CD4-positive, alpha-beta T cell (primary cell): Measurements from ENCODE around the gene ENOX2. TPM values are rescaled to one million over a fixed set of nuclear protein-coding genes. Genes with fewer than 3 reads are reported as not detected.

Experiments used
- ATAC-seq: fragments of 200-7000 bp; cut with Tn5 transposase; one replicate; pipeline ENCODE4 v1.10.0; 2022; ENCODE audit warnings: mild to moderate bottlenecking; ENCODE audit not compliant: poor library complexity
- CTCF ChIA-PET: fragments of 350-600 bp; sonication (Branson Sonifier 250); formaldehyde crosslinking; loops from one replicate; lab custom pipeline; 2021; ENCODE audit warnings: antibody characterized with exemption, inconsistent platforms; lab: Charles Lee
- POLR2A ChIA-PET: fragments of 350-600 bp; sonication (Branson Sonifier 250); formaldehyde crosslinking; loops from one replicate; lab custom pipeline; 2021; ENCODE audit warnings: antibody characterized with exemption, inconsistent platforms; lab: Charles Lee
- DNase-seq, 14 experiments: peaks; one replicate each; pipeline ENCODE4 v3.0.0-alpha.2; 2013 to 2020; ENCODE audit warnings: mixed read lengths in 2 of 14
- H3K27ac ChIP-seq, 2 donors: one replicate each; pipeline versions ENCODE4 v1.5.1 to v1.7.0; 2013; ENCODE audit warnings: low read length in 2 of 2, low read depth in 1 of 2, mild to moderate bottlenecking in 1 of 2
- H3K27me3 ChIP-seq, 2 experiments: 1 replicate in 1 of 2; 2 replicates in 1 of 2; pipeline versions ENCODE4 v1.6.1 to v1.7.0; 2013; ENCODE audit warnings: low read length in 2 of 2, control low read depth in 1 of 2, mild to moderate bottlenecking in 1 of 2, moderate library complexity in 1 of 2; ENCODE audit not compliant: insufficient read depth in 2 of 2, control insufficient read depth in 1 of 2
- H3K36me3 ChIP-seq: one replicate; pipeline ENCODE4 v1.6.1; 2013; ENCODE audit warnings: low read length, control low read depth; ENCODE audit not compliant: insufficient read depth
- H3K4me1 ChIP-seq: one replicate; pipeline ENCODE4 v1.6.1; 2013; ENCODE audit warnings: low read length, control low read depth; ENCODE audit not compliant: insufficient read depth
- H3K4me3 ChIP-seq: one replicate; pipeline ENCODE4 v1.5.1; 2013; ENCODE audit warnings: mild to moderate bottlenecking, low read length, moderate library complexity
- H3K9me3 ChIP-seq, 2 experiments: 1 replicate in 1 of 2; 2 replicates in 1 of 2; pipeline versions ENCODE4 v1.6.1 to v1.7.0; 2013; ENCODE audit warnings: low read length in 2 of 2, mild to moderate bottlenecking in 2 of 2, control low read depth in 1 of 2, moderate library complexity in 1 of 2; ENCODE audit not compliant: control insufficient read depth in 1 of 2, insufficient read depth in 1 of 2
- H3K27ac Mint-ChIP-seq: one replicate; pipeline ENCODE4 v1.8.0; 2020; ENCODE audit warnings: mixed read lengths
- H3K27me3 Mint-ChIP-seq: one replicate; pipeline ENCODE4 v1.8.0; 2021; ENCODE audit warnings: mixed read lengths
- H3K36me3 Mint-ChIP-seq: one replicate; pipeline ENCODE4 v1.8.0; 2021; ENCODE audit warnings: low read depth, mixed read lengths
- H3K4me1 Mint-ChIP-seq: one replicate; pipeline ENCODE4 v1.8.0; 2021; ENCODE audit warnings: low read depth, mixed read lengths
- H3K4me3 Mint-ChIP-seq: one replicate; pipeline ENCODE4 v1.8.0; 2020; ENCODE audit warnings: mild to moderate bottlenecking, mixed read lengths
- H3K9me3 Mint-ChIP-seq: one replicate; pipeline ENCODE4 v1.8.0; 2020; ENCODE audit warnings: mixed read lengths
- intact Hi-C, 2 experiments: fragments of 100-400 bp; cut with DNase I in 1 of 2; cut with micrococcal nuclease in 1 of 2; formaldehyde crosslinking; loops; one replicate each; pipeline versions ENCODE4 v1.15.1 to v1.9.0; 2023 to 2025; cut with DNase I, micrococcal nuclease
- total RNA-seq, 174 experiments: library from RNA in 2 of 174; stranded (reverse) in 2 of 174; gene quantifications; one replicate each; pipeline ENCODE4 v1.2.3 and lab custom pipeline; 2021 to 2026
- TF ChIP-seq, protein P1 (sequence below): fragments of 200-600 bp; IDR thresholded peaks from one replicate; pipeline ENCODE4 v1.8.0; 2022; ENCODE audit warnings: antibody characterized with exemption, mild to moderate bottlenecking

The ENOX2 gene
- total RNA-seq, 2 experiments from 2014 or later: 4.0 to 6.5 TPM

DNA sequence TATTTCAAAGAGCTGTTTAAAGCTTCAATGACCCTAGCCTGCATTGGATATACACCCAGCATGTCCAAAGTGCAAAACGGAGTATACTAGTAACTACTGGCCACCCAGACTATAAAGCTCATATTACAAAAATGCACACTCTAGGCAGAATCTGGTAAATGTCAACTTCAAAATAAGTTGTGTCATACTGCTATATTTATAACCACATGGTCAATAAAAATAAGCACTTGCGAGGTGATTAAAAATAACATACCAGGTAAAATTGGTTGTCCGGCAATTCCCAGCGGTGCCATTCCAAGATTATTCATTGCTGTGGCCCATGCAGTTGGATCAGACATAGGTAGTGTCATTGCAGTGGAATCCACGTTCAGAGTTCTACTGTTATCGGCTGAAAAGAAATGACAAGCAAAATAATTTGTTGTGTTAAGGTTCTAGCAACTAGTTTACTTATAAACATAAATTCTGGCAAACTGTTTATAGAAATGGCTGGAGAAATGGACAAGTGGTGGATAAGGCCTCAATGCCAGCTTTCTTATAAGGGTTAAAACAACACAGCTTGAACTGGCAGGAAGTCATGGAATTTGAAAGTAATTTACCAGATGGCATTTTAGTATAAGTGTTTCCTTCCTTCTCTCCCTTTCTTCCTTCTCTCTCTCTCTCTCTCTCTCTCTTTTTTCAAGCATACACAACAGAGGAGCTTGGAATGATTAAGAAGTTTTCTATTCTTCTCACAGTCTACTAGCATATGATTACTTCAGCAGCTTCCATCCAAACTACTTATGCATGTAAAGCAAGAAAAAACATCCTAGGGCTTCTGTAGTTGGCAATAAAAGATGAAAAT, 199.9 kb downstream of the ENOX2 start:
- Histone ChIP-seq H3K4me3 (no peak overlapping the region), H3K27ac (no peak overlapping the region), H3K27me3 (no peaks in the 10 kb centered on the region), H3K9me3 (no peaks in the 10 kb centered on the region), H3K4me1 (no peaks in the 10 kb centered on the region), H3K36me3 (peaks cover 5% of the 10 kb centered on the region)
- intact Hi-C loops: no loop called here
- Mint-ChIP-seq H3K27ac (no peak overlapping the region), H3K9me3 (no peaks in the 10 kb centered on the region), H3K36me3 (peaks cover 23% of the 10 kb centered on the region), H3K4me3 (no peak overlapping the region), H3K4me1 (no peaks in the 10 kb centered on the region), H3K27me3 (no peaks in the 10 kb centered on the region)
- TF ChIP-seq, protein P1, sequence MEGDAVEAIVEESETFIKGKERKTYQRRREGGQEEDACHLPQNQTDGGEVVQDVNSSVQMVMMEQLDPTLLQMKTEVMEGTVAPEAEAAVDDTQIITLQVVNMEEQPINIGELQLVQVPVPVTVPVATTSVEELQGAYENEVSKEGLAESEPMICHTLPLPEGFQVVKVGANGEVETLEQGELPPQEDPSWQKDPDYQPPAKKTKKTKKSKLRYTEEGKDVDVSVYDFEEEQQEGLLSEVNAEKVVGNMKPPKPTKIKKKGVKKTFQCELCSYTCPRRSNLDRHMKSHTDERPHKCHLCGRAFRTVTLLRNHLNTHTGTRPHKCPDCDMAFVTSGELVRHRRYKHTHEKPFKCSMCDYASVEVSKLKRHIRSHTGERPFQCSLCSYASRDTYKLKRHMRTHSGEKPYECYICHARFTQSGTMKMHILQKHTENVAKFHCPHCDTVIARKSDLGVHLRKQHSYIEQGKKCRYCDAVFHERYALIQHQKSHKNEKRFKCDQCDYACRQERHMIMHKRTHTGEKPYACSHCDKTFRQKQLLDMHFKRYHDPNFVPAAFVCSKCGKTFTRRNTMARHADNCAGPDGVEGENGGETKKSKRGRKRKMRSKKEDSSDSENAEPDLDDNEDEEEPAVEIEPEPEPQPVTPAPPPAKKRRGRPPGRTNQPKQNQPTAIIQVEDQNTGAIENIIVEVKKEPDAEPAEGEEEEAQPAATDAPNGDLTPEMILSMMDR: no peak
- ATAC-seq (no peak), DNase-seq (no peak)
- POLR2A ChIA-PET: no interaction called here
- CTCF ChIA-PET: interaction anchor here (0.7 kb wide), 1 partner anchor 19 kb away, joined by 3 read pairs; no protein-coding TSS in a partner anchor

DNA sequence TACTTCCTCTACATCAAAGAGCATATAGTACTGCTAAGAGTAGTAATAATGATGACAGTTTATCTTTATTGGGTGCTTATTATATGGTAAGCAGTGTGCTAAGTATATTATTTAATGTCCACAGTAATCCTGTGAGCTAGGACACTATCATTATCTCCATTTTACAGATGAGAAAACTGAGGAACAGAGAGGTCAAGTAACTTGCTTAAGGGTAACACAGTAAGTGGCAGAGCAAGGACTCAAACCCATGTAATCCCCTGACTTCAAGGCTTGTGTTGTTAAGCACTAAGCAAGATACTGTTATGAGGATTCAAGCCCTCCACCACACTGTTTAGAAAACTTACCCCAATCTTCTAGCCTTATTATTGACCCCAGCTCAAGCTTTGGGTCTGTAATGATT, 202.4 kb downstream of the ENOX2 start:
- POLR2A ChIA-PET: no interaction called here
- no peaks in the 10 kb centered on the region for H3K27me3 ChIP-seq
- ATAC-seq (no peak), DNase-seq (no peak)
- no peaks in the 10 kb centered on the region for H3K4me1 ChIP-seq
- H3K36me3 ChIP-seq: peaks cover 5% of the 10 kb centered on the region
- no peak overlapping the region for H3K4me3 Mint-ChIP-seq
- H3K4me1 Mint-ChIP-seq: no peaks in the 10 kb centered on the region
- no peaks in the 10 kb centered on the region for H3K9me3 Mint-ChIP-seq
- H3K4me3 ChIP-seq: no peak overlapping the region
- CTCF ChIA-PET: no interaction called here
- no peak overlapping the region for H3K27ac Mint-ChIP-seq
- no peak overlapping the region for H3K27ac ChIP-seq
- intact Hi-C loops: no loop called here
- H3K9me3 ChIP-seq: no peaks in the 10 kb centered on the region
- TF ChIP-seq, protein P1: no peak
- H3K27me3 Mint-ChIP-seq: no peaks in the 10 kb centered on the region
- peaks cover 36% of the 10 kb centered on the region for H3K36me3 Mint-ChIP-seq

DNA sequence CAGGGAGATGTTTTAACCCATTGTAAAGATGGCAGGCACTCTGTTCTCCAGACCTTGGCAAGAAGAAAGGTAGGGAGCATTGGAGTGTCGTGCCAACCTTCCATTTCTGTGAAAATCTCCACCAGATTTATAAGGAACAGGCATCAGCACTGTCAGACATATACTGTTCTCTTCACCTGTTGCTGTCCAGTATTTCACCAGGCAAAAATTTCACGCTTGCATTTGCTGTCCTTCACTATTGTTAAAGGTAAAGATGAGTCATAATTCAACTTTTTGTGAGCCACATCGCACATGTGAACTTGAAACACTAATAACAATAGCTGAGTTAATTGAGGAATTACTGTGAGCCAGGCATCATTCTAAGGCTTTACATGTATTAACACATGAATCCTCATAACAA, 203.4 kb downstream of the ENOX2 start:
- DNase-seq: no peak
- Mint-ChIP-seq H3K27me3 (no peaks in the 10 kb centered on the region), H3K27ac (no peak overlapping the region), H3K36me3 (peaks cover 36% of the 10 kb centered on the region), H3K4me3 (no peak overlapping the region), H3K4me1 (no peaks in the 10 kb centered on the region), H3K9me3 (no peaks in the 10 kb centered on the region)
- Histone ChIP-seq H3K36me3 (peaks cover 5% of the 10 kb centered on the region), H3K9me3 (no peaks in the 10 kb centered on the region), H3K27me3 (no peaks in the 10 kb centered on the region), H3K4me1 (no peaks in the 10 kb centered on the region), H3K4me3 (no peak overlapping the region), H3K27ac (no peak overlapping the region)
- intact Hi-C loops: no loop called here
- no peak for ATAC-seq
- TF ChIP-seq, protein P1: no peak
- POLR2A ChIA-PET: no interaction called here
- CTCF ChIA-PET: no interaction called here
